H1 (cell line): Measurements from ENCODE around the gene MTHFS. TPM values are rescaled to one million over a fixed set of nuclear protein-coding genes. Genes with fewer than 3 reads are reported as not detected.
A peak's percentile ranks its signal among the peaks of the same experiment; 100 is the strongest.

Source experiments
- BRCA1 ChIP-seq: IDR thresholded peaks from 2 replicates; pipeline ENCODE4 v1.6.1; 2012; ENCODE audit warnings: low read depth, low read length, improper control_type of control experiment
- GABPA ChIP-seq: IDR thresholded peaks from 2 replicates; pipeline ENCODE4 v1.6.1; 2011; ENCODE audit warnings: mild to moderate bottlenecking, low read length, moderate library complexity, borderline replicate concordance; ENCODE audit not compliant: insufficient read depth
- GTF2F1 ChIP-seq: IDR thresholded peaks from 2 replicates; pipeline ENCODE4 v1.6.1; 2012; ENCODE audit warnings: low read depth, low read length, improper control_type of control experiment, borderline replicate concordance
- HDAC2 ChIP-seq, 2 experiments: fragments of 300-600 bp in 1 of 2; sonication (generic) in 1 of 2; IDR thresholded peaks; 2 replicates each; pipeline ENCODE4 v1.6.1; 2011 to 2012; ENCODE audit warnings: low read depth in 2 of 2, low read length in 2 of 2, mild to moderate bottlenecking in 2 of 2, moderate library complexity in 2 of 2, borderline replicate concordance in 1 of 2, inconsistent platforms in 1 of 2
- RAD21 ChIP-seq, 2 experiments: IDR thresholded peaks in 1 of 2; conservative IDR thresholded peaks in 1 of 2; 2 replicates each; pipeline ENCODE4 v1.6.1; 2011; ENCODE audit warnings: low read depth in 2 of 2, low read length in 2 of 2, improper control_type of control experiment in 1 of 2, inconsistent platforms in 1 of 2, mild to moderate bottlenecking in 1 of 2, moderate library complexity in 1 of 2
- SP4 ChIP-seq: IDR thresholded peaks from 2 replicates; pipeline ENCODE4 v1.6.1; 2012; ENCODE audit warnings: low read length, inconsistent platforms
- TEAD4 ChIP-seq: IDR thresholded peaks from 2 replicates; pipeline ENCODE4 v1.6.1; 2012; ENCODE audit warnings: low read depth, low read length, inconsistent platforms, mixed read lengths
- polyA plus RNA-seq, 7 experiments: library from polyadenylated mRNA; depleted of rRNA in 3 of 7; stranded (reverse) in 5 of 7; unstranded in 2 of 7; fragments of >200 nt in 5 of 7; fragments of 200-250 nt in 2 of 7; gene quantifications; 1 replicate in 5 of 7; 2 replicates in 1 of 7; 4 replicates in 1 of 7; pipeline versions ENCODE4 v1.2.1 to v1.2.3, GENCODE V29; 2011 to 2013; ENCODE audit warnings: missing spikeins in 2 of 7, mixed read lengths in 2 of 7
- total RNA-seq: library from RNA; stranded (reverse); fragmentation: NEBNext Ultra II Directional; extraction: Animal tissue kit (Norgen Biotek cat#: 25700); gene quantifications from 2 replicates; pipeline ENCODE4 v1.2.1, GENCODE V29; 2021
- TF ChIP-seq, protein P1 (sequence below): fragments of 300-600 bp; sonication (generic); IDR thresholded peaks from 2 replicates; pipeline ENCODE4 v1.7.1; 2012; ENCODE audit warnings: low read length, moderate library complexity, mild to moderate bottlenecking, inconsistent platforms; ENCODE audit not compliant: insufficient replicate concordance

Gene MTHFS
- total and polyA plus RNA-seq, 2 of the 8 experiments (the other 6 are each of a cell fraction or from before 2014, with no cell fraction given): 27.3 to 37.2 TPM

DNA sequence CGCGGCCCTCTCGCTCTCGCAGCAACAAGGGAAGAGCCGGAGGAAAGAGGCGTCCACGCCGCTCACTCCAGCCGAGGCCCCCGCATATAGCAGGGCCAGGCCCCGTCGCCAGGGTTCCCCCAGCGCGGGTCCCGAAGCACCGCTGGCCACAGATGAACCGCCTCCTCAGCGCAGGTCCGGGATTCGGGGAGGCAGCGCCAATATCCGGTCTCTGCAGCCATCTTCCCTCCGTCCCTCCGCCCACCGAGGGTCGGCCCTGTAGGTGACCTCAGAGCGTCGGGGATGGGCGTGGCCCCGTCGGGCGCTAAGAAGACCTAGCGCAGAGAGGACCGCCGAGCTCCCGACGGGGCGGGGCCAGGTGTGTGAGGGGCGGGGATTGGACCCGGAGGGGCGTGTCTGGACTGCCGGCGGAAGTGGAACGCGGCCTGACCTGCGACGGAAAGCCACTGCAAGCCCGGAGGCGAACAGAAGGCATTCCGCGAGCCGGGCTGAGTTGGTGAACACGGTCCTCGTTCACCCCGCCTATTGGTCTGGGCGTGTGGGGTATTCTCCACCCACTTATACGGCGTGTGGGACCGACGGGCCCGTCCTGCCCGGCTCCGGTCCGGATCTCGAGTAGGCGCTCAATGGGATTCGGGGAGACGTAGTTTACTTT, 26.8 kb upstream of the MTHFS start (continued):
- TF ChIP-seq, protein P1, sequence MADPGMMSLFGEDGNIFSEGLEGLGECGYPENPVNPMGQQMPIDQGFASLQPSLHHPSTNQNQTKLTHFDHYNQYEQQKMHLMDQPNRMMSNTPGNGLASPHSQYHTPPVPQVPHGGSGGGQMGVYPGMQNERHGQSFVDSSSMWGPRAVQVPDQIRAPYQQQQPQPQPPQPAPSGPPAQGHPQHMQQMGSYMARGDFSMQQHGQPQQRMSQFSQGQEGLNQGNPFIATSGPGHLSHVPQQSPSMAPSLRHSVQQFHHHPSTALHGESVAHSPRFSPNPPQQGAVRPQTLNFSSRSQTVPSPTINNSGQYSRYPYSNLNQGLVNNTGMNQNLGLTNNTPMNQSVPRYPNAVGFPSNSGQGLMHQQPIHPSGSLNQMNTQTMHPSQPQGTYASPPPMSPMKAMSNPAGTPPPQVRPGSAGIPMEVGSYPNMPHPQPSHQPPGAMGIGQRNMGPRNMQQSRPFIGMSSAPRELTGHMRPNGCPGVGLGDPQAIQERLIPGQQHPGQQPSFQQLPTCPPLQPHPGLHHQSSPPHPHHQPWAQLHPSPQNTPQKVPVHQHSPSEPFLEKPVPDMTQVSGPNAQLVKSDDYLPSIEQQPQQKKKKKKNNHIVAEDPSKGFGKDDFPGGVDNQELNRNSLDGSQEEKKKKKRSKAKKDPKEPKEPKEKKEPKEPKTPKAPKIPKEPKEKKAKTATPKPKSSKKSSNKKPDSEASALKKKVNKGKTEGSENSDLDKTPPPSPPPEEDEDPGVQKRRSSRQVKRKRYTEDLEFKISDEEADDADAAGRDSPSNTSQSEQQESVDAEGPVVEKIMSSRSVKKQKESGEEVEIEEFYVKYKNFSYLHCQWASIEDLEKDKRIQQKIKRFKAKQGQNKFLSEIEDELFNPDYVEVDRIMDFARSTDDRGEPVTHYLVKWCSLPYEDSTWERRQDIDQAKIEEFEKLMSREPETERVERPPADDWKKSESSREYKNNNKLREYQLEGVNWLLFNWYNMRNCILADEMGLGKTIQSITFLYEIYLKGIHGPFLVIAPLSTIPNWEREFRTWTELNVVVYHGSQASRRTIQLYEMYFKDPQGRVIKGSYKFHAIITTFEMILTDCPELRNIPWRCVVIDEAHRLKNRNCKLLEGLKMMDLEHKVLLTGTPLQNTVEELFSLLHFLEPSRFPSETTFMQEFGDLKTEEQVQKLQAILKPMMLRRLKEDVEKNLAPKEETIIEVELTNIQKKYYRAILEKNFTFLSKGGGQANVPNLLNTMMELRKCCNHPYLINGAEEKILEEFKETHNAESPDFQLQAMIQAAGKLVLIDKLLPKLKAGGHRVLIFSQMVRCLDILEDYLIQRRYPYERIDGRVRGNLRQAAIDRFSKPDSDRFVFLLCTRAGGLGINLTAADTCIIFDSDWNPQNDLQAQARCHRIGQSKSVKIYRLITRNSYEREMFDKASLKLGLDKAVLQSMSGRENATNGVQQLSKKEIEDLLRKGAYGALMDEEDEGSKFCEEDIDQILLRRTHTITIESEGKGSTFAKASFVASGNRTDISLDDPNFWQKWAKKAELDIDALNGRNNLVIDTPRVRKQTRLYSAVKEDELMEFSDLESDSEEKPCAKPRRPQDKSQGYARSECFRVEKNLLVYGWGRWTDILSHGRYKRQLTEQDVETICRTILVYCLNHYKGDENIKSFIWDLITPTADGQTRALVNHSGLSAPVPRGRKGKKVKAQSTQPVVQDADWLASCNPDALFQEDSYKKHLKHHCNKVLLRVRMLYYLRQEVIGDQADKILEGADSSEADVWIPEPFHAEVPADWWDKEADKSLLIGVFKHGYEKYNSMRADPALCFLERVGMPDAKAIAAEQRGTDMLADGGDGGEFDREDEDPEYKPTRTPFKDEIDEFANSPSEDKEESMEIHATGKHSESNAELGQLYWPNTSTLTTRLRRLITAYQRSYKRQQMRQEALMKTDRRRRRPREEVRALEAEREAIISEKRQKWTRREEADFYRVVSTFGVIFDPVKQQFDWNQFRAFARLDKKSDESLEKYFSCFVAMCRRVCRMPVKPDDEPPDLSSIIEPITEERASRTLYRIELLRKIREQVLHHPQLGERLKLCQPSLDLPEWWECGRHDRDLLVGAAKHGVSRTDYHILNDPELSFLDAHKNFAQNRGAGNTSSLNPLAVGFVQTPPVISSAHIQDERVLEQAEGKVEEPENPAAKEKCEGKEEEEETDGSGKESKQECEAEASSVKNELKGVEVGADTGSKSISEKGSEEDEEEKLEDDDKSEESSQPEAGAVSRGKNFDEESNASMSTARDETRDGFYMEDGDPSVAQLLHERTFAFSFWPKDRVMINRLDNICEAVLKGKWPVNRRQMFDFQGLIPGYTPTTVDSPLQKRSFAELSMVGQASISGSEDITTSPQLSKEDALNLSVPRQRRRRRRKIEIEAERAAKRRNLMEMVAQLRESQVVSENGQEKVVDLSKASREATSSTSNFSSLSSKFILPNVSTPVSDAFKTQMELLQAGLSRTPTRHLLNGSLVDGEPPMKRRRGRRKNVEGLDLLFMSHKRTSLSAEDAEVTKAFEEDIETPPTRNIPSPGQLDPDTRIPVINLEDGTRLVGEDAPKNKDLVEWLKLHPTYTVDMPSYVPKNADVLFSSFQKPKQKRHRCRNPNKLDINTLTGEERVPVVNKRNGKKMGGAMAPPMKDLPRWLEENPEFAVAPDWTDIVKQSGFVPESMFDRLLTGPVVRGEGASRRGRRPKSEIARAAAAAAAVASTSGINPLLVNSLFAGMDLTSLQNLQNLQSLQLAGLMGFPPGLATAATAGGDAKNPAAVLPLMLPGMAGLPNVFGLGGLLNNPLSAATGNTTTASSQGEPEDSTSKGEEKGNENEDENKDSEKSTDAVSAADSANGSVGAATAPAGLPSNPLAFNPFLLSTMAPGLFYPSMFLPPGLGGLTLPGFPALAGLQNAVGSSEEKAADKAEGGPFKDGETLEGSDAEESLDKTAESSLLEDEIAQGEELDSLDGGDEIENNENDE: no peak
- TF ChIP-seq GABPA (no peak), TEAD4 (peak; percentile 79), SP4 (peak; percentile 54; the same call in 1 of the 2 replicates), RAD21 (IDR thresholded peaks at IDR 0.05 in 1 of 2, conservative IDR thresholded peaks at IDR 0.05 in 1 of 2; ENCODE audit: low read depth in 2 of 2, low read length in 2 of 2) (no peak), HDAC2 (IDR thresholded peaks at IDR 0.05; ENCODE audit: borderline replicate concordance in 1 of 2, low read depth in 2 of 2, low read length in 2 of 2) (no peak), GTF2F1 (0 out of 2 replicates have a peak, but pooled peaks have one; percentile 63), BRCA1 (no peak)
